Cardiac fibroblast (primary cell): ENCODE results near the gene DNM1.

Experiments used
- DNase-seq, 2 donors: peaks; one replicate each; pipeline versions ENCODE4 v3.0.0 to v3.0.0-alpha.2; 2010; ENCODE audit warnings: low read depth in 2 of 2
- H3K4me3 ChIP-seq, 2 donors: replicated peaks in 1 of 2; 1 replicate in 1 of 2; 2 replicates in 1 of 2; pipeline ENCODE4 v1.5.1; 2011; ENCODE audit warnings: low read depth in 2 of 2, low read length in 2 of 2, mild to moderate bottlenecking in 2 of 2, moderate library complexity in 1 of 2
- TF ChIP-seq, protein P1 (sequence below): IDR thresholded peaks from one replicate; pipeline ENCODE4 v1.5.1; 2011; ENCODE audit warnings: low read depth, mild to moderate bottlenecking, low read length, inconsistent platforms

DNM1 gene

DNA sequence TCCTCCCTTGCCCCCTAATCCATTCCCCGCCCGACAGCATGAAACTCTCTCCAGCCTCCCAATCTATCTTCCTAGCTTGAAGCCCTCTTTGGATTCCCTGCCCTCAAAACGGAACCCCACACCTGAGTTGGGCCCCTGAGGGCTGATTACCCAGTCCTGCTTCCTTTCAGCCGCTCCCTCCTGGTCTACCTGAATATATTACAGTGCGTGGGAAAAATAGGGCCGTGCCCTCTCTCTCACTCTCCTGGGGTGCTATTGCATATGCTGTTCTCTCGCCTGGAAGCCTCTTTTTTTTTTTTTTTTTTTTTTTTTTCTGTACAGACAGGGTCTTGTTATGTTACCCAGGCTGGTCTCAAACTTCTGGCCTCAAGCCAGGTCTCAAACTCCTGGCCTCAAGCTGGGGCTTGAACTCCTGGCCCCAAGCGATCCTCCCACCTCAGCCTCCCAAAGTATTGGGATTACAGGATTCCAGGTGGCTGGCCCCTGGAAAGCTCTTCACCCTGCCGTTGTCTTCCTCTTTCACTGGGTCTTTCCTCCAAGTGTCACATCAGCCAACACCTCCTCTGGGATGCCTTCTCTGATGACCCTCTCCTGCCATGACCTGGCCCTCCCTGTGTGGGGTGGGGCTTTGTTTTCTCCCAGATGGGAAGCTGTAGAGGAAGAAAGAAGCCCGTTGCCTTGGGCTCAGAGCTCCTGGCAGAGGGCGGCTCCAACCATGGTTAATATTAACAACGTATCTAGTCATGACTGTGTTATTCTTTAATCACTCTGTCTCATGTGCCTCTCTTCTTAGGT lies 8.2 kb downstream of the DNM1 start:
- no peak overlapping the region for H3K4me3 ChIP-seq
- DNase-seq = no peak
- TF ChIP-seq, protein P1, sequence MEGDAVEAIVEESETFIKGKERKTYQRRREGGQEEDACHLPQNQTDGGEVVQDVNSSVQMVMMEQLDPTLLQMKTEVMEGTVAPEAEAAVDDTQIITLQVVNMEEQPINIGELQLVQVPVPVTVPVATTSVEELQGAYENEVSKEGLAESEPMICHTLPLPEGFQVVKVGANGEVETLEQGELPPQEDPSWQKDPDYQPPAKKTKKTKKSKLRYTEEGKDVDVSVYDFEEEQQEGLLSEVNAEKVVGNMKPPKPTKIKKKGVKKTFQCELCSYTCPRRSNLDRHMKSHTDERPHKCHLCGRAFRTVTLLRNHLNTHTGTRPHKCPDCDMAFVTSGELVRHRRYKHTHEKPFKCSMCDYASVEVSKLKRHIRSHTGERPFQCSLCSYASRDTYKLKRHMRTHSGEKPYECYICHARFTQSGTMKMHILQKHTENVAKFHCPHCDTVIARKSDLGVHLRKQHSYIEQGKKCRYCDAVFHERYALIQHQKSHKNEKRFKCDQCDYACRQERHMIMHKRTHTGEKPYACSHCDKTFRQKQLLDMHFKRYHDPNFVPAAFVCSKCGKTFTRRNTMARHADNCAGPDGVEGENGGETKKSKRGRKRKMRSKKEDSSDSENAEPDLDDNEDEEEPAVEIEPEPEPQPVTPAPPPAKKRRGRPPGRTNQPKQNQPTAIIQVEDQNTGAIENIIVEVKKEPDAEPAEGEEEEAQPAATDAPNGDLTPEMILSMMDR = no peak

- no peak overlapping the region for H3K4me3 ChIP-seq
- no peak for DNase-seq
- TF ChIP-seq, protein P1 = no peak
These were observed 8.8 kb downstream of the DNM1 start for GRCh38 chr9:128211981-128212281.

DNA sequence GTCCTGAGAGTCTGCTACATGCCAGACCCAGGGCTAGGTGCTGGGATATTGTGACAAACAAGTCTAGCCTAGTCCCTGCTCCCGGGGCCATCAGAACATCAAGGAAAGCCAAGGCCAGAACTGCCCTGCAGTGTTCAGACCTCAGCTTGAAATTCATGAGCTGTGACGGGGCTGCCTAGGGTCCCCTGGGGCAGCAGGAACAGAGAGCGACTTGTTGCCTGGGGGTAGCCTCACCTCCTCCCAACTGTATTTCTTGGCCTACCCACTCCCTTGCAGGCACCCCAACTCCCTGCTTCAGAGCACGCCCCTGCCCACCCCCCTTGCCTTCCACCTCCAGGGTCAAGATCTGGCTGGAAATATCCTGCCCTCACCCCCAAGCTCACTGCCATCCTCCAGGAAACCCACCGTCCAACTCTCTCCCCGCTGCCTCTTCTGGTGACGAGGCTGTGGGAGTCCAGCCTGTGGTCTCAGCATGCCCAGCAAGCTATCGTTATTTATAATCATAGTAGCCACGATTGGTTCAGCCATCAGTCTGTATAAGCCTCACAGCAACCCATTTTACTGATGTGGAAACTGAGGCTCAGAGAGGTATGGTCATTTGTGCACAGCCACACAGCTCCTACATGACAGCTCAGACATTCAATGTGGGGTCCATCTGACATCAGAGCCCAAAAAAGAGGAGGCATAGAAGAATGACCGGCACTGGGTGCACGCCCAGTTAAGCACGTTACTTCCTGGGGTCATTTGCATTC lies 10.7 kb downstream of the DNM1 start:
- TF ChIP-seq, protein P1 = no peak
- H3K4me3 ChIP-seq = no peak overlapping the region
- DNase-seq = no peak

DNA sequence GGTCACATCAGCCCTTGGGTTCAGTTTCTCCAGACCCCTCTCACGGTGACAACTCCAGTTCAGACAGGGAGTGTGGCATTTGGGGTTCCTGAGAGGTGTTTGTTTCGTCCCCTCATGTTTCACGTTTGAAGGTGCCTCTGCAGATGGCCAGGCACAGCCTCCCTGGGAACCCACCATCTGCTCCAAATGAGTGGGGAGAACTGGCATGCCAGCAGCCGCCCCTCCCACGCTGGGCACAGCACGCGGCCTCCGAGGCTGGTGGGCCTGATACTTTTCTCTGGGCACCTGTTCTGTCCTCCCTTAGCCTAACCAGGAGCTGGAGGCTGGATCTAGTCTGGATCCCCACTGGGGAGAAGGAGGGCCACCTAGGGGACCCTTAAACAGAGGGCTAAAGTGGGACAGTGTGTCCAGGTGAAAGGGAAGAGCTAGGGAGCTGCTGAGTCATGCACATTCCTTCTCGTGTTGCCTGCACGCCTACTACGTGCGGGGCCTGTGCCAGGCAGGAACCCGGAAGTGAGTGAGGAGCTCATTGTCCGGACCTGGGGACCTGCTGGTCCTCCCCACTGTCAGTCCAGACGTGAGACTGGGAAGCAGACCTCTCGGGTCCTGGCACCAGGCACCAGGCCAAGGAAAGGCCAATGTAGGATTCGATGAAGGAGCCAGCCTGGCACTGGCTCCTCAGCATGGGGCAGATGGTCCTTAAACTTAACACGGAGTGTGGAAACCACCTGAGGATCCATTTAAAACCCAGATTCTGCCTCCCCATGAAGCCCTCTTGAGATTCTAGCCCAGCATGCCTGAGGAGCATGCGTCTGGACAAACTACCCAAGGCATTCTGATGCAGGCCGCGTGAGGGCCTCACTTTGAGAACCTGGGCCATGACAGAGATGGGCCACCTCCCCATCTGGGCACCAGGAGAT lies 11.7 kb downstream of the DNM1 start:
- no peak overlapping the region for H3K4me3 ChIP-seq
- DNase-seq = peak in 1 of 2 donors; percentile 16

DNA sequence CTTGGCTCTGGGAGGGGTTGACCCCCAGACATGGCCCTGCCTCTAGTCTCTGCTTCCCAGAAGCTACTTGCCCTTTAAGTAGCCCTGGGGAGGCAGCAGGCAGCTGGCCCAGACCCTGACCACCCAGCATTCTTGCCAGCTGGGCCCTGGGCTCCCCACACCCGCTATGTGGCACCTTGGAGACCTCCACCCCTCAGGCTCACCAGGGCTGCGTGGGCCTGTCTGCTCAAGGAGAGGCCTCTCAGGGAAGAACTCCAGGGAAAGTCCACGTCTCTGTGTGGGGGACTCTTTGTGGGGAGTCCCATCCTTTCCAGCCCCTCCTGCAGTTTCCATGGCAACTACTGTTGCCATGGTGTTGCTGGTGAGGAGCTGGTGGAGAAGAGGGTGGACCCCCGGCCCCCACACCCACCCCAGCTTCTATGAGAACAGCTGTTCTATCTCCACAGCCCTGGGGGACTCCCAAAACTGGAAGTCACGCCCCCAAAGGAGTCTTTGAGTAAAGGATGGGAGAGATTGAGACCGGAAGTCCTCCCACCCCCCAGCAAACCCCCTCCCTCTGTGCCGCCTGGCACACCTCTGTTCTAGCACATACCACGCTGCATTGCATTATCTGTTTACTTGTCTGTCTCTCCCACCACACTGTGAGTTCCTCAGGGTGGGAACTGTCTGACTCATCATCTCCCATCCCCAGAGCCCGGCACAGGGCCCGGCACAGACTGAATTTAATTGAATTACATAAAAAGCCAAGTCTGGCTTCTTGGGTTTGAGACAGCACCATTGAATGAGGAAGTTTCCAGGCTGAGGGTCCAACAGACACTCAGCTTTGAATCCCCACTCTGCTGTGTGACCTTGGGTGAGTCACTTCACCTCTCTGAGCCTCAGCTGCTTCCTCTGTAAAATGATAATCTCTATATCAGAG lies 12.6 kb downstream of the DNM1 start:
- DNase-seq = peak; percentile 67 to 70
- TF ChIP-seq, protein P1 = no peak
- no peak overlapping the region for H3K4me3 ChIP-seq

More for the DNA sequence above, 11.7 kb downstream of the DNM1 start:
- TF ChIP-seq, protein P1 = no peak
